Right lobe of liver (tissue), 6 donors: ENCODE measurements around the gene HOXB1. TPM values are rescaled to one million over a fixed set of nuclear protein-coding genes. Genes with fewer than 3 reads are reported as not detected.

ENCODE experiments used
- ATAC-seq, 4 donors: fragments of 200-7000 bp; cut with Tn5 transposase; one replicate each; pipeline ENCODE4 v1.9.1; 2020; ENCODE audit warnings: mild to moderate bottlenecking in 4 of 4, moderate library complexity in 4 of 4
- DNase-seq, 3 donors: peaks; one replicate each; pipeline ENCODE4 v3.0.0-alpha.2; 2020
- H3K27ac ChIP-seq, 3 donors: fragments of 200-600 bp; one replicate each; pipeline ENCODE4 v1.8.0; 2022
- H3K27me3 ChIP-seq, 2 donors: fragments of 200-600 bp; one replicate each; pipeline ENCODE4 v1.8.0; 2022
- H3K36me3 ChIP-seq, 4 donors: fragments of 200-600 bp; sonication (generic) in 1 of 4; one replicate each; pipeline versions ENCODE4 v1.5.1 to v1.8.0; 2017 to 2022; ENCODE audit warnings: control low read depth in 1 of 4
- H3K4me1 ChIP-seq, 4 donors: fragments of 200-600 bp; sonication (generic) in 1 of 4; one replicate each; pipeline versions ENCODE4 v1.5.1 to v1.8.0; 2017 to 2022; ENCODE audit warnings: control low read depth in 1 of 4
- H3K4me3 ChIP-seq, 3 donors: fragments of 200-600 bp; one replicate each; pipeline ENCODE4 v1.8.0; 2022
- H3K9me3 ChIP-seq, 4 donors: fragments of 200-600 bp; sonication (generic) in 1 of 4; one replicate each; pipeline versions ENCODE4 v1.5.1 to v1.8.0; 2017 to 2022; ENCODE audit warnings: control low read depth in 1 of 4
- POLR2A ChIP-seq: fragments of 450-650 bp; IDR thresholded peaks from one replicate; pipeline ENCODE4 v1.6.1; 2017; ENCODE audit warnings: antibody characterized with exemption, mild to moderate bottlenecking
- WGBS: methylation state at CpG from one replicate; pipeline ENCODE4 v1.1.6; 2018; ENCODE audit warnings: low coverage, low lambda C conversion rate; ENCODE audit not compliant: insufficient coverage; ENCODE audit errors: missing lambda C conversion rate; 5-methylcytosine and 5-hydroxymethylcytosine counted together
- intact Hi-C, 2 donors: fragments of 100-400 bp; cut with DNase I; formaldehyde crosslinking; loops; one replicate each; pipeline versions ENCODE4 v1.11.2 to v1.14.1; 2022
- total RNA-seq, 6 experiments: library from RNA; depleted of rRNA in 2 of 6; stranded (reverse); fragments of >200 nt in 2 of 6; fragmentation: NEBNext Ultra II Directional in 3 of 6; extraction: Animal tissue kit (Norgen Biotek cat#: 25700) in 3 of 6; gene quantifications; one replicate each; pipeline versions ENCODE4 v1.1.0 to v1.2.4, GENCODE V29; 2016 to 2023
- TF ChIP-seq, protein P1 (sequence below), 4 donors: fragments of 200-600 bp in 3 of 4; fragments of 450-650 bp in 1 of 4; IDR thresholded peaks; one replicate each; pipeline versions ENCODE4 v1.5.1 to v1.8.0; 2016 to 2022; ENCODE audit warnings: antibody characterized with exemption in 4 of 4, mild to moderate bottlenecking in 2 of 4
- donor health status: DM: no; HTN: yes; CAD: no.
- donor health status: DM: no; HTN: no; CAD: no.
- donor health status: DM: no; HTN: no; CAD: no.
- donor health status: DM: no; HTN: yes; CAD: no.
- donor health status: DM: no; HTN: yes; CAD: no.

Gene HOXB1
- total RNA-seq, 6 experiments from 2014 or later = not detected

DNA sequence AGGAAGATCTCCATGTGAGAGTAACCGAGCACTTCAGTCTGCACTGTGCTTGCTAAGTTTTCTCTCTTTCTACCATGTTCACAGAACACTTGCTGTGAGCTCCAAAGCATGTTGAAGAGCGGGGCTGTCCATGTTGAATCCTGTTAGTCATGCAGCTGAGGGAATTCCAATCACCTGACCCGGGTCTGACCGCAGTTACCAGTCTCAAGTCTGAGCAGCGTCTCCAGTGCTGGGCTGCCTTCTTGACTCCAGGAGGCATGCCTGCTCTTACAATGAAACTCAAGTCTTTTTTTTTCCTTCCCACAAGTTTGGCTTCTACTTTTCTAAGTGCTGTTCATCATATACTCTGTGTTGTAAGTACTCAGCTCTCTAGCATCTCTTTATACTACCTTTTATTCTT, 44.3 kb downstream of the HOXB1 start:
- no peak for TF ChIP-seq POLR2A
- TF ChIP-seq, protein P1, sequence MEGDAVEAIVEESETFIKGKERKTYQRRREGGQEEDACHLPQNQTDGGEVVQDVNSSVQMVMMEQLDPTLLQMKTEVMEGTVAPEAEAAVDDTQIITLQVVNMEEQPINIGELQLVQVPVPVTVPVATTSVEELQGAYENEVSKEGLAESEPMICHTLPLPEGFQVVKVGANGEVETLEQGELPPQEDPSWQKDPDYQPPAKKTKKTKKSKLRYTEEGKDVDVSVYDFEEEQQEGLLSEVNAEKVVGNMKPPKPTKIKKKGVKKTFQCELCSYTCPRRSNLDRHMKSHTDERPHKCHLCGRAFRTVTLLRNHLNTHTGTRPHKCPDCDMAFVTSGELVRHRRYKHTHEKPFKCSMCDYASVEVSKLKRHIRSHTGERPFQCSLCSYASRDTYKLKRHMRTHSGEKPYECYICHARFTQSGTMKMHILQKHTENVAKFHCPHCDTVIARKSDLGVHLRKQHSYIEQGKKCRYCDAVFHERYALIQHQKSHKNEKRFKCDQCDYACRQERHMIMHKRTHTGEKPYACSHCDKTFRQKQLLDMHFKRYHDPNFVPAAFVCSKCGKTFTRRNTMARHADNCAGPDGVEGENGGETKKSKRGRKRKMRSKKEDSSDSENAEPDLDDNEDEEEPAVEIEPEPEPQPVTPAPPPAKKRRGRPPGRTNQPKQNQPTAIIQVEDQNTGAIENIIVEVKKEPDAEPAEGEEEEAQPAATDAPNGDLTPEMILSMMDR (IDR thresholded peaks at IDR 0.05) = no peak
- Histone ChIP-seq H3K36me3 (no peaks in the 10 kb centered on the region), H3K27ac (no peak overlapping the region), H3K9me3 (no peaks in the 10 kb centered on the region), H3K4me3 (no peak overlapping the region), H3K27me3 (peaks cover 0 to 6% of the 10 kb centered on the region in 2 donors), H3K4me1 (no peaks in the 10 kb centered on the region)
- 48% methylated on average over 5 of the region's 5 CpGs for WGBS
- ATAC-seq (no peak), DNase-seq (no peak)
- intact Hi-C loops = no loop called here

DNA sequence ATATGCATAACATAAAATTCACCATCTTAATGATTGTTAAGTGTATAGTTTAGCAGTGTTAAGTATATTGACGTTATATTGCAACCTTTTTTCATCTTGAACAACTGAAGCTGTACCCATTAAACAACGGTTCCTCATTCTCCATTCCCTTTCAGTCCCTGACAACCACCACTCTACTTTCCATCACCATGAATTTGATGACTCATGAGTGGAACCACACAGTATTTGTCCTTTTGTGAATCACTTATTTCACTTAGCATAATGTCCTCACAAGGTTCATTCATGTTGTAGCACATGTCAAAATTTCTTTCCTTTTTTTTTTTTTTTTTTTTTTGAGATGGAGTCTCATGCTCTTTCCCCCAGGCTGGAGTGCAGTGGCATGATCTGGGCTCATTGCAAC, 46.0 kb downstream of the HOXB1 start:
- WGBS = 50% methylated on average over 2 of the region's 2 CpGs
- no peaks in the 10 kb centered on the region for H3K4me1 ChIP-seq
- H3K27me3 ChIP-seq = peaks cover 0 to 6% of the 10 kb centered on the region in 2 donors
- TF ChIP-seq, protein P1 (IDR thresholded peaks at IDR 0.05) = no peak
- TF ChIP-seq POLR2A = no peak
- intact Hi-C loops = no loop called here
- H3K36me3 ChIP-seq = no peaks in the 10 kb centered on the region
- H3K4me3 ChIP-seq = no peak overlapping the region
- DNase-seq (no peak), ATAC-seq (no peak)
- no peaks in the 10 kb centered on the region for H3K9me3 ChIP-seq
- no peak overlapping the region for H3K27ac ChIP-seq

DNA sequence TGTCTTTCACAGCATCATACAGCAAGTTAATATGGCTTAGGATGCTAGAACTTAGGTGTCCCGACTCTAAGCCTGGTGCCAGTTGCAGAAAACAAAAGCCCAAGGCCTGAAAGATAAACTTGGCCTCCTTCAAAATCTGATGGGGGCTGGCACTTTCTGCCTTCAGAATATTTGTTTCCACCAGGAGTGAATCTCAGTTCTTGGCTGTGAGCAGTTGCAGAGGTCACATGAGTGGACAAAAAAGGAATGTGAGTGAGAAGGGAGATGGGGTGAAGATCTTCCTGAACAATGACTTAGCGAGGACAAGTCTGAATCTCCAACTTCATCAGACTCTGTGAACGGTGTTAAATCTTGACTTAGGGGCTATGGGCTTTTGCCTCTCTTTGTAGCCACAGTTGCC, 46.6 kb downstream of the HOXB1 start:
- WGBS = 63% methylated on average over 3 of the region's 3 CpGs
- no peak for ATAC-seq
- Histone ChIP-seq H3K9me3 (no peaks in the 10 kb centered on the region), H3K4me3 (no peak overlapping the region), H3K27ac (no peak overlapping the region), H3K36me3 (no peaks in the 10 kb centered on the region), H3K27me3 (peaks cover 0 to 6% of the 10 kb centered on the region in 2 donors), H3K4me1 (no peaks in the 10 kb centered on the region)
- no peak for DNase-seq
- intact Hi-C loops = no loop called here
- TF ChIP-seq, protein P1 (IDR thresholded peaks at IDR 0.05) = no peak
- no peak for TF ChIP-seq POLR2A

DNA sequence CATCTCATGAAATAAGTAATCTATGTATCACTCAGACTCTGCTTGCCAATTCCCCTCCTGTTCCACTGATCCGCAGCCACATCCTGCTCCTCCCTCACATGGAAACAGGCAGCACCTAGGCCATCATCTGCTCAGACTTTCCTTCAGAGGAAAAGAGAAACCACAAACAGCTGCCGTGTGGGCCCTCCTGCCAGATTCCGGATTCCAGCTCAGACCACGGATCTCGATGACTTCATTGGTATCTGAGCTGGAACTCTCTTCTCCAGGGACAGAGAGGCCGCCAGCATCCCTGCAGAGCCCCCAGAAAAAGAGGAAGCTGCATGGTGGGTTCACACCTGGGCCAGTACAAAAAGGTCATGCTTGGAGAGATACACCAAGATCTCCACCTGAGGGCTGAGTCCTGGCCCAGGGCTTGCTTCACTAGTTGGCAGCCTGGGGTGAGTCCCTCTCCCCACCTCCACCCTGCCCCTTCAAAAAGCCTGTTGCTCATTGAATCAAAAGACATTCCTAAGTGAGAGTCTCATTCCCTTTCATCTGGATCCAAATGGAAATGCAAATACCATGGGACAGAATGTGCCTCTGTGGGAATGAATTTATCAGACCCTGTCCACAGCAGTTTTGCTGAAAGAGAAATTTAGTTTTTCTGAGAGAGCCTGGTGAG, 47.2 kb downstream of the HOXB1 start:
- Histone ChIP-seq H3K36me3 (no peaks in the 10 kb centered on the region), H3K27ac (no peak overlapping the region), H3K27me3 (peaks cover 0 to 6% of the 10 kb centered on the region in 2 donors), H3K4me3 (no peak overlapping the region), H3K9me3 (no peaks in the 10 kb centered on the region), H3K4me1 (no peaks in the 10 kb centered on the region)
- TF ChIP-seq, protein P1 (IDR thresholded peaks at IDR 0.05) = no peak
- no peak for TF ChIP-seq POLR2A
- ATAC-seq (no peak), DNase-seq (no peak)
- WGBS = 16% methylated on average over 3 of the region's 6 CpGs
- intact Hi-C loops = no loop called here
